CD14-positive monocyte (primary cell): ENCODE results near the gene KIF13A. TPM values are rescaled to one million over a fixed set of nuclear protein-coding genes. Genes with fewer than 3 reads are reported as not detected.

ENCODE experiments used
- DNase-seq, 3 donors: peaks; one replicate each; pipeline ENCODE4 v3.0.0-alpha.2; 2011 to 2022
- H2AFZ ChIP-seq: 2 replicates; pipeline ENCODE4 v1.6.0; 2012; ENCODE audit warnings: mild to moderate bottlenecking, low read depth, low read length, inconsistent platforms; ENCODE audit not compliant: insufficient read depth, poor library complexity, severe bottlenecking
- H3K27ac ChIP-seq, 2 donors: 1 replicate in 1 of 2; 2 replicates in 1 of 2; pipeline ENCODE4 v1.5.1; 2012 to 2013; ENCODE audit warnings: low read length in 2 of 2, control low read depth in 1 of 2, inconsistent platforms in 1 of 2, low read depth in 1 of 2, mild to moderate bottlenecking in 1 of 2
- H3K27me3 ChIP-seq, 2 donors: one replicate each; pipeline versions ENCODE4 v1.6.0 to v1.6.1; 2011 to 2013; ENCODE audit warnings: low read length in 2 of 2; ENCODE audit not compliant: control insufficient read depth in 2 of 2, insufficient read depth in 2 of 2
- H3K36me3 ChIP-seq, 2 donors: replicated peaks in 1 of 2; 1 replicate in 1 of 2; 2 replicates in 1 of 2; pipeline versions ENCODE4 v1.5.1 to v1.6.1; 2012 to 2013; ENCODE audit warnings: low read length in 2 of 2, control low read depth in 1 of 2, inconsistent platforms in 1 of 2, mild to moderate bottlenecking in 1 of 2; ENCODE audit not compliant: insufficient read depth in 2 of 2, control insufficient read depth in 1 of 2
- H3K4me1 ChIP-seq, 2 donors: 1 replicate in 1 of 2; 2 replicates in 1 of 2; pipeline versions ENCODE4 v1.5.1 to v1.6.1; 2012 to 2013; ENCODE audit warnings: low read length in 2 of 2, control low read depth in 1 of 2, inconsistent platforms in 1 of 2, mild to moderate bottlenecking in 1 of 2, moderate library complexity in 1 of 2; ENCODE audit not compliant: insufficient read depth in 2 of 2, control insufficient read depth in 1 of 2
- H3K4me2 ChIP-seq: replicated peaks from 2 replicates; pipeline ENCODE3; 2012; ENCODE audit warnings: low read length, moderate library complexity, mild to moderate bottlenecking; ENCODE audit not compliant: poor library complexity, severe bottlenecking; ENCODE audit errors: extremely low read depth
- H3K4me3 ChIP-seq, 3 experiments: fragments of 200-600 bp in 1 of 3; sonication (generic) in 1 of 3; replicated peaks in 1 of 3; 1 replicate in 2 of 3; 2 replicates in 1 of 3; pipeline ENCODE4 v1.5.1; 2011 to 2013; ENCODE audit warnings: low read length in 3 of 3, mild to moderate bottlenecking in 3 of 3, control low read depth in 2 of 3, low read depth in 2 of 3, inconsistent platforms in 1 of 3, moderate library complexity in 1 of 3
- H3K79me2 ChIP-seq: 2 replicates; pipeline ENCODE4 v1.6.0; 2012; ENCODE audit warnings: mild to moderate bottlenecking, control low read depth, inconsistent platforms, low read length, moderate library complexity; ENCODE audit not compliant: insufficient read depth
- H3K9ac ChIP-seq: 2 replicates; pipeline ENCODE4 v1.6.0; 2017; ENCODE audit warnings: low read length, mild to moderate bottlenecking; ENCODE audit not compliant: insufficient read depth, poor library complexity, severe bottlenecking
- H3K9me3 ChIP-seq, 2 donors: replicated peaks in 1 of 2; 1 replicate in 1 of 2; 2 replicates in 1 of 2; pipeline versions ENCODE4 v1.5.1 to v1.6.1; 2012 to 2013; ENCODE audit warnings: low read length in 2 of 2, control low read depth in 1 of 2; ENCODE audit not compliant: control insufficient read depth in 1 of 2, insufficient read depth in 1 of 2
- H4K20me1 ChIP-seq: 2 replicates; pipeline ENCODE4 v1.6.0; 2012; ENCODE audit warnings: mild to moderate bottlenecking, low read length, control low read depth, moderate library complexity; ENCODE audit not compliant: insufficient read depth
- H3K27ac Mint-ChIP-seq, 7 donors: one replicate each; pipeline ENCODE4 v1.8.0; 2020; ENCODE audit warnings: mild to moderate bottlenecking in 7 of 7, mixed read lengths in 7 of 7, moderate library complexity in 6 of 7, inconsistent platforms in 2 of 7
- H3K27me3 Mint-ChIP-seq, 3 donors: one replicate each; pipeline ENCODE4 v1.8.0; 2021 to 2022; ENCODE audit warnings: low read depth in 3 of 3, mild to moderate bottlenecking in 3 of 3, mixed read lengths in 3 of 3, moderate library complexity in 3 of 3, inconsistent platforms in 1 of 3
- H3K36me3 Mint-ChIP-seq, 2 donors: one replicate each; pipeline ENCODE4 v1.8.0; 2020; ENCODE audit warnings: mixed read lengths in 2 of 2, inconsistent platforms in 1 of 2, mild to moderate bottlenecking in 1 of 2
- H3K4me1 Mint-ChIP-seq: one replicate; pipeline ENCODE4 v1.8.0; 2020; ENCODE audit warnings: mild to moderate bottlenecking, mixed read lengths
- H3K4me3 Mint-ChIP-seq, 2 donors: one replicate each; pipeline ENCODE4 v1.8.0; 2020; ENCODE audit warnings: mild to moderate bottlenecking in 2 of 2, mixed read lengths in 2 of 2, moderate library complexity in 1 of 2
- H3K9me3 Mint-ChIP-seq, 7 donors: one replicate each; pipeline ENCODE4 v1.8.0; 2020 to 2022; ENCODE audit warnings: mixed read lengths in 7 of 7, mild to moderate bottlenecking in 6 of 7, moderate library complexity in 6 of 7, inconsistent platforms in 2 of 7
- WGBS: methylation state at CpG from one replicate; pipeline ENCODE4 v1.1.5; 2013; ENCODE audit warnings: missing lambda C conversion rate; ENCODE audit not compliant: insufficient coverage; 5-methylcytosine and 5-hydroxymethylcytosine counted together
- intact Hi-C, 2 donors: fragments of 100-400 bp; cut with micrococcal nuclease; formaldehyde crosslinking; loops; one replicate each; pipeline versions ENCODE4 v1.15.0 to v1.15.1; 2023
- polyA plus RNA-seq, 3 donors: library from polyadenylated mRNA; depleted of rRNA in 1 of 3; unstranded in 2 of 3; stranded (reverse) in 1 of 3; fragments of 300-500 nt in 2 of 3; fragments of >200 nt in 1 of 3; fragmentation: Illumina TruSeq in 2 of 3; gene quantifications; 1 replicate in 2 of 3; 2 replicates in 1 of 3; pipeline ENCODE4 v1.2.3, GENCODE V29; 2012 to 2021
- TF ChIP-seq, protein P1 (sequence below): fragments of 200-600 bp; IDR thresholded peaks from one replicate; pipeline ENCODE4 v1.8.0; 2022; ENCODE audit warnings: antibody characterized with exemption, mild to moderate bottlenecking

The KIF13A gene
- polyA plus RNA-seq, 3 donors = 2.9 to 28.4 (median 6.0) TPM

DNA sequence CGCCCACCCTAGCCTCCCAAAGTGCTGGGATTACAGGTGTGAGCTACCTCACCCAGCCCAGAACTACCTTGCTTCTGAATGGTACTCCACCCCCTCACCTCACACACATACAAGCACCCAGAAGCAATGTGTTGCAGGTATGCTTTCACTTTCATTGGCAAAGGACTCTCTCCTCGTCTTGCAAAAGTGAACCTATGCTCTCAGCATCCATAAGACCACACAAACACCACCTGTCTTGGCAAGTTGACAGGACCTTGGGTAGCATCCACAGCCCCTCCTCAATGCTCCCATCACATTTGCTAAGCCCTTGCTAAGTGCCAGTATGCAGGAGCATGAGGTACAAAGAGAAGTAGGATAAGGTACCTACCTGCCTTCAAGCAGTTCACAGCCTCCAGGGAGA, 3.7 kb downstream of the KIF13A start:
- Mint-ChIP-seq H3K27ac (peak overlapping the region; percentile 56 to 88 (median 76)), H3K27me3 (no peaks in the 10 kb centered on the region), H3K4me1 (peaks cover 54% of the 10 kb centered on the region), H3K36me3 (peaks cover 22 to 33% of the 10 kb centered on the region in 2 donors), H3K9me3 (no peaks in the 10 kb centered on the region), H3K4me3 (no peak overlapping the region)
- Histone ChIP-seq H3K36me3 (peaks cover 2 to 27% of the 10 kb centered on the region in 2 donors), H4K20me1 (peaks cover 55% of the 10 kb centered on the region), H3K9ac (no peak overlapping the region), H2AFZ (no peak overlapping the region), H3K79me2 (peaks cover 84% of the 10 kb centered on the region), H3K9me3 (no peaks in the 10 kb centered on the region), H3K27me3 (no peaks in the 10 kb centered on the region), H3K4me1 (peaks cover 44 to 55% of the 10 kb centered on the region in 2 donors), H3K27ac (peak overlapping the region in 1 of 2 donors; percentile 57), H3K4me2 (no peak overlapping the region), H3K4me3 (no peak overlapping the region)
- 73% methylated on average over 1 of the region's 2 CpGs for WGBS
- TF ChIP-seq, protein P1, sequence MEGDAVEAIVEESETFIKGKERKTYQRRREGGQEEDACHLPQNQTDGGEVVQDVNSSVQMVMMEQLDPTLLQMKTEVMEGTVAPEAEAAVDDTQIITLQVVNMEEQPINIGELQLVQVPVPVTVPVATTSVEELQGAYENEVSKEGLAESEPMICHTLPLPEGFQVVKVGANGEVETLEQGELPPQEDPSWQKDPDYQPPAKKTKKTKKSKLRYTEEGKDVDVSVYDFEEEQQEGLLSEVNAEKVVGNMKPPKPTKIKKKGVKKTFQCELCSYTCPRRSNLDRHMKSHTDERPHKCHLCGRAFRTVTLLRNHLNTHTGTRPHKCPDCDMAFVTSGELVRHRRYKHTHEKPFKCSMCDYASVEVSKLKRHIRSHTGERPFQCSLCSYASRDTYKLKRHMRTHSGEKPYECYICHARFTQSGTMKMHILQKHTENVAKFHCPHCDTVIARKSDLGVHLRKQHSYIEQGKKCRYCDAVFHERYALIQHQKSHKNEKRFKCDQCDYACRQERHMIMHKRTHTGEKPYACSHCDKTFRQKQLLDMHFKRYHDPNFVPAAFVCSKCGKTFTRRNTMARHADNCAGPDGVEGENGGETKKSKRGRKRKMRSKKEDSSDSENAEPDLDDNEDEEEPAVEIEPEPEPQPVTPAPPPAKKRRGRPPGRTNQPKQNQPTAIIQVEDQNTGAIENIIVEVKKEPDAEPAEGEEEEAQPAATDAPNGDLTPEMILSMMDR = no peak
- intact Hi-C loops = loop anchor here (10.0 kb wide), 2 partner anchors 49 to 99 kb away; no protein-coding TSS in a partner anchor
- DNase-seq = peak in 1 of 3 donors; percentile 18

DNA sequence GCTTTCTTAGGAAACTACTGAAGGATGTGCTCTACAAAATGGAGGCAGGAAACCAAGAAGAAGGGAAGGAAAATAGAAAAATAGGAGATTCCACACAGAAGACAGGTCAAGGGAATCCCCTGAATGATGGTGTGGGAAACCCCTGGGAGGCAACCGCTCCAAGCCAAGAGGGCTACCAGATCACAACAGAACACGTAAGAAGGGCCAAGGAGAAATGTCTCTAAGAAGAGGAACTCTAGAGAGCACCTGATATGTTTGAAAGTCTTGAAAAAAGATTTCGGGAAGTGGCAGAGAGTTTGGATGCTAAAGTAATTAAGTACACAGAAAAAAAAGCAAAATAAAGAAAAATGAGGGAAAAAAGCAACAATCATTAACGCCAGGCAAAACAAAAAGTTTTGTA, 7.1 kb downstream of the KIF13A start:
- no peak overlapping the region for H3K27ac ChIP-seq
- peaks cover 68% of the 10 kb centered on the region for H4K20me1 ChIP-seq
- H3K36me3 ChIP-seq = peaks cover 5 to 38% of the 10 kb centered on the region in 2 donors
- intact Hi-C loops = loop anchor here (10.0 kb wide), 2 partner anchors 46 to 96 kb away; no protein-coding TSS in a partner anchor
- WGBS = no CpG with 5 or more reads among the region's 4 CpGs
- peaks cover 26 to 35% of the 10 kb centered on the region in 2 donors for H3K4me1 ChIP-seq
- Mint-ChIP-seq H3K27me3 (no peaks in the 10 kb centered on the region), H3K4me3 (no peak overlapping the region), H3K9me3 (peaks cover 0 to 2% (median 0%) of the 10 kb centered on the region in 7 donors), H3K4me1 (peaks cover 35% of the 10 kb centered on the region), H3K36me3 (peaks cover 30 to 55% of the 10 kb centered on the region in 2 donors), H3K27ac (peak overlapping the region; percentile 37 to 93 (median 65))
- peak in 1 of 3 donors; percentile 86 for DNase-seq
- no peaks in the 10 kb centered on the region for H3K9me3 ChIP-seq
- H3K79me2 ChIP-seq = peaks cover 83% of the 10 kb centered on the region
- no peak overlapping the region for H3K9ac ChIP-seq
- no peak overlapping the region for H3K4me3 ChIP-seq
- no peaks in the 10 kb centered on the region for H3K27me3 ChIP-seq
- no peak overlapping the region for H2AFZ ChIP-seq
- TF ChIP-seq, protein P1 = no peak
- H3K4me2 ChIP-seq = no peak overlapping the region
